Heart left ventricle (tissue), 16 donors: Measurements from ENCODE around the gene ATXN7L1. TPM values are rescaled to one million over a fixed set of nuclear protein-coding genes. Genes with fewer than 3 reads are reported as not detected.
A peak's percentile ranks its signal among the peaks of the same experiment; 100 is the strongest.

Source experiments
- ATAC-seq, 4 donors: fragments of 200-7000 bp; cut with Tn5 transposase; one replicate each; pipeline ENCODE4 v1.9.1; 2020 to 2022; ENCODE audit warnings: moderate library complexity in 4 of 4, mild to moderate bottlenecking in 3 of 4, moderate number of reproducible peaks in 1 of 4
- DNase-seq, 5 donors: peaks; one replicate each; pipeline ENCODE4 v3.0.0-alpha.2; 2020
- H3K27ac ChIP-seq, 12 donors: fragments of 200-600 bp; sonication (generic) in 4 of 12; one replicate each; pipeline versions ENCODE4 v1.5.0 to v1.8.0; 2016 to 2022; ENCODE audit warnings: mild to moderate bottlenecking in 2 of 12
- H3K27me3 ChIP-seq, 9 donors: fragments of 200-600 bp; sonication (generic) in 2 of 9; one replicate each; pipeline versions ENCODE4 v1.5.1 to v1.8.0; 2016 to 2022; ENCODE audit warnings: mild to moderate bottlenecking in 3 of 9
- H3K36me3 ChIP-seq, 9 donors: fragments of 200-600 bp; sonication (generic) in 2 of 9; one replicate each; pipeline versions ENCODE4 v1.5.0 to v1.8.0; 2018 to 2022; ENCODE audit warnings: mild to moderate bottlenecking in 2 of 9
- H3K4me1 ChIP-seq, 12 donors: fragments of 200-600 bp; sonication (generic) in 4 of 12; one replicate each; pipeline versions ENCODE4 v1.5.0 to v1.8.0; 2016 to 2022; ENCODE audit warnings: mild to moderate bottlenecking in 3 of 12
- H3K4me3 ChIP-seq, 12 donors: fragments of 200-600 bp; sonication (generic) in 4 of 12; one replicate each; pipeline versions ENCODE4 v1.5.0 to v1.8.0; 2017 to 2022; ENCODE audit warnings: mild to moderate bottlenecking in 9 of 12, moderate library complexity in 4 of 12
- H3K9me3 ChIP-seq, 12 donors: fragments of 200-600 bp; sonication (generic) in 4 of 12; one replicate each; pipeline versions ENCODE4 v1.5.0 to v1.8.0; 2016 to 2022; ENCODE audit warnings: mild to moderate bottlenecking in 1 of 12
- CTCF ChIP-seq, 12 donors: fragments of 200-600 bp; sonication (generic) in 4 of 12; IDR thresholded peaks; one replicate each; pipeline versions ENCODE4 v1.5.0 to v1.8.0; 2018 to 2022; ENCODE audit warnings: antibody characterized with exemption in 12 of 12, mild to moderate bottlenecking in 5 of 12
- POLR2A ChIP-seq, 2 donors: fragments of 450-650 bp; IDR thresholded peaks; one replicate each; pipeline ENCODE4 v1.6.1; 2017; ENCODE audit warnings: antibody characterized with exemption in 2 of 2, mild to moderate bottlenecking in 2 of 2, moderate library complexity in 2 of 2
- WGBS, 4 donors: extraction: QIAGEN DNeasy Blood & Tissue Kit in 2 of 4; methylation state at CpG; one replicate each; pipeline versions ENCODE4 v1.1.5 to v1.1.7; 2013 to 2018; 5-methylcytosine and 5-hydroxymethylcytosine counted together
- intact Hi-C, 10 donors: fragments of 100-400 bp; cut with DNase I; formaldehyde crosslinking; loops; one replicate each; pipeline versions ENCODE4 v1.11.1 to v1.14.2; 2022
- polyA plus RNA-seq, 2 donors: library from polyadenylated mRNA; stranded (reverse); fragments of 200-250 nt; gene quantifications; one replicate each; pipeline ENCODE4 v1.2.3, GENCODE V29; 2013
- total RNA-seq, 9 donors: library from RNA; depleted of rRNA in 2 of 9; stranded (reverse); fragments of >200 nt in 2 of 9; fragmentation: NEBNext Ultra II Directional in 3 of 9; extraction: Animal tissue kit (Norgen Biotek cat#: 25700) in 3 of 9; gene quantifications; one replicate each; pipeline versions ENCODE4 v1.1.0 to v1.2.4, GENCODE V29; 2016 to 2023
- donor health status: ischemic (EF 13 %, LVEDD 7.1; RV severe dilation, severe dysfunction).
- donor health status: healthy with polysubstance abuse.
- donor health status: DM: no; HTN: yes; CAD: no.
- donor health status: DM: no; HTN: no; CAD: no.
- donor health status: ischemic (EF 25% LVEDD 6.9; RV normal size, moderate dysfunction).
- donor health status: ischemic (EF 25% LVEDD 5.7; RV mildly dilated, moderate dysfunction).
- donor health status: healthy.
- donor health status: DM: yes; HTN: yes; CAD: no.
- donor health status: ischemic (EF 35%, LVEDD 5.7; RV mildly dilated, moderate dysfunction).
- donor health status: nonischemic (EF 11% LVEDD 7.7; RV severe dilation, severe dysfunction).
- donor health status: DM: yes; HTN: yes; CAD: no.
- donor health status: PGD.
- donor health status: ischemic (EF 29% LVEDD 5.4; RV normal size, mild dysfunction).
- donor health status: nonischemic (EF 23%, LVEDD 6.1; RV moderate dilation, normal function).

ATXN7L1 gene
- total and polyA plus RNA-seq, 11 donors, result 2.0 to 10.6 (median 3.6) TPM

- TF ChIP-seq POLR2A (IDR thresholded peaks at IDR 0.05) (no peak), CTCF (IDR thresholded peaks at IDR 0.05) (no peak)
- DNase-seq (no peak), ATAC-seq (no peak)
- peaks cover 0 to 3% (median 0%) of the 10 kb centered on the region in 12 donors for H3K9me3 ChIP-seq
- H3K27me3 ChIP-seq, result no peaks in the 10 kb centered on the region
- no peaks in the 10 kb centered on the region for H3K36me3 ChIP-seq
- H3K27ac ChIP-seq, result no peak overlapping the region
- intact Hi-C loops, result loop anchor here in 9 of 10 donors (10.0 kb wide), 6 partner anchors 108 to 398 kb away; partner anchors contain the start of gene ATXN7L1 (in 3 of the 9)
- WGBS, 4 donors, result 88 to 93% (median 93%) methylated on average over 14 of the region's 14 CpGs
- H3K4me1 ChIP-seq, result peaks cover 0 to 4% (median 0%) of the 10 kb centered on the region in 12 donors
- H3K4me3 ChIP-seq, result no peak overlapping the region
Measured at GRCh38 chr7:105766421-105767073, 109.9 kb downstream of the ATXN7L1 start.

DNA sequence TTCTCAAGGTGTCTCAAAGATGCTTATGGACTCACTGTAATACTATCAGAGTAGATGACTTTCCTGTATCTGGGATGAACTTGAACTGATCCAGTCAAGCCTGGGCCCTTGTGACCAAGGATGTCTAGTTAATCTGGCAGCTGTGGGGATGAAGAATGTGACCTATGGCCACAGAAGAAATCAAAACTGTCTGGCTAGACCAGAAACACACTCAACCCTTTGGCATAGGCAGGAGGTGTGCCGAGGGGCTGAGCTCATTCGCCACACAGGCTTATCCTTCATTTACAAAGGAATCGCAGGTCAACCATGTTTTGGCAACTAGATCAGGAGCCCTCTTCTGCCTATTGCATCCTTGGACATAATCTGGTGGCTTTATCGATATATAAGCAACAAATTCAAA, 110.6 kb downstream of the ATXN7L1 start:
- H3K36me3 ChIP-seq, result peaks cover 0 to 3% (median 0%) of the 10 kb centered on the region in 9 donors
- H3K9me3 ChIP-seq, result no peaks in the 10 kb centered on the region
- intact Hi-C loops, result loop anchor here in 9 of 10 donors (10.0 kb wide), 6 partner anchors 109 to 399 kb away; partner anchors contain the start of gene ATXN7L1 (in 3 of the 9)
- peaks cover 0 to 4% (median 0%) of the 10 kb centered on the region in 12 donors for H3K4me1 ChIP-seq
- H3K27ac ChIP-seq, result no peak overlapping the region
- ATAC-seq (no peak), DNase-seq (no peak)
- TF ChIP-seq CTCF (IDR thresholded peaks at IDR 0.05) (no peak), POLR2A (IDR thresholded peaks at IDR 0.05) (no peak)
- no peak overlapping the region for H3K4me3 ChIP-seq
- WGBS, 4 donors, result 89 to 97% (median 96%) methylated on average over 4 of the region's 4 CpGs
- no peaks in the 10 kb centered on the region for H3K27me3 ChIP-seq

DNA sequence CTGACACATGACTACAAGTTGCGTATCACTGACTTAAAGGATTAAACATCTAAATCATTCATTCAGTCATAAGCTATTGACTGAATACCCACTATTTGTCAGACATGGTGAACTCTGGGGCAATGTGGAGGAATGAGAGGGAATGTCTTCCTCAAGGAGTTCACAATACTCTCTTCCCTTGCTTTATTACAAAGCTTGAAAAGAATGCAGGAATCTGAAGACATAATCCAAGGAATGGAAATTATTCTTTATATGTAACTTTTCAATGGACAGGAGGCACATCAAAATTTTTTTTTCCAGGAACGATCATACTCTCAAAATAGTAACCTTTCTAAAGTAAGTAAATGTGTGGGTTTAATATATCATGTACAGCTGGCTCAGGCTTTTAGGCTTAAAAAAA, 111.9 kb downstream of the ATXN7L1 start:
- Histone ChIP-seq H3K4me3 (no peak overlapping the region), H3K36me3 (peaks cover 0 to 6% (median 0%) of the 10 kb centered on the region in 9 donors), H3K27me3 (no peaks in the 10 kb centered on the region), H3K4me1 (peaks cover 0 to 15% (median 0%) of the 10 kb centered on the region in 12 donors), H3K27ac (no peak overlapping the region), H3K9me3 (no peaks in the 10 kb centered on the region)
- DNase-seq (no peak), ATAC-seq (no peak)
- WGBS, 4 donors, result 85 to 89% (median 89%) methylated on average over 2 of the region's 2 CpGs
- no peak for TF ChIP-seq CTCF (IDR thresholded peaks at IDR 0.05)
- intact Hi-C loops, result loop anchor here in 9 of 10 donors (5.0 to 10.0 kb wide), 12 partner anchors 107 to 400 kb away; partner anchors contain the start of gene ATXN7L1 (in 4 of the 9)

- DNase-seq (no peak), ATAC-seq (no peak)
- Histone ChIP-seq H3K9me3 (no peaks in the 10 kb centered on the region), H3K27me3 (no peaks in the 10 kb centered on the region), H3K27ac (no peak overlapping the region), H3K4me1 (peaks cover 0 to 16% (median 0%) of the 10 kb centered on the region in 12 donors), H3K36me3 (peaks cover 0 to 6% (median 0%) of the 10 kb centered on the region in 9 donors), H3K4me3 (no peak overlapping the region)
- intact Hi-C loops, result loop anchor here (1.0 to 10.0 kb wide), 16 partner anchors 103 to 404 kb away; partner anchors contain the start of gene ATXN7L1 (in 4 of the 10)
- 91 to 96% (median 93%) methylated on average over 6 of the region's 6 CpGs for WGBS, 4 donors
- peak in 2 of 12 donors; percentile 1 to 4 for TF ChIP-seq CTCF (IDR thresholded peaks at IDR 0.05)
- TF ChIP-seq POLR2A (IDR thresholded peaks at IDR 0.05), result no peak
Measured at GRCh38 chr7:105760551-105761447, 115.6 kb downstream of the ATXN7L1 start.
